Tibial nerve (tissue), 4 donors: ENCODE measurements around the gene FAM193A. TPM values are rescaled to one million over a fixed set of nuclear protein-coding genes. Genes with fewer than 3 reads are reported as not detected.

Experiments
- DNase-seq, 2 donors: peaks; one replicate each; pipeline ENCODE4 v3.0.0-alpha.2; 2019; ENCODE audit warnings: low spot score in 2 of 2
- H3K27ac ChIP-seq, 4 donors: fragments of 200-600 bp; sonication (generic) in 3 of 4; one replicate each; pipeline ENCODE4 v1.5.1; 2017 to 2019; ENCODE audit warnings: mild to moderate bottlenecking in 1 of 4
- H3K27me3 ChIP-seq, 2 donors: fragments of 200-600 bp; sonication (generic) in 1 of 2; one replicate each; pipeline versions ENCODE4 v1.5.1 to v1.6.0; 2017 to 2019
- H3K36me3 ChIP-seq, 3 donors: fragments of 200-600 bp; sonication (generic); one replicate each; pipeline ENCODE4 v1.5.1; 2018 to 2019
- H3K4me1 ChIP-seq, 4 donors: fragments of 200-600 bp; sonication (generic) in 3 of 4; one replicate each; pipeline ENCODE4 v1.5.1; 2017 to 2019
- H3K4me3 ChIP-seq, 4 donors: fragments of 200-600 bp; sonication (generic) in 3 of 4; one replicate each; pipeline ENCODE4 v1.5.1; 2017 to 2019; ENCODE audit warnings: mild to moderate bottlenecking in 1 of 4, moderate library complexity in 1 of 4
- H3K9me3 ChIP-seq, 4 donors: fragments of 200-600 bp; sonication (generic) in 3 of 4; one replicate each; pipeline ENCODE4 v1.5.1; 2017 to 2019
- CTCF ChIP-seq, 5 experiments: fragments of 200-600 bp in 3 of 5; fragments of 450-650 bp in 2 of 5; sonication (generic) in 3 of 5; IDR thresholded peaks; one replicate each; pipeline ENCODE4 v1.5.1; 2016 to 2019; ENCODE audit warnings: antibody characterized with exemption in 5 of 5, mild to moderate bottlenecking in 3 of 5, moderate library complexity in 2 of 5
- EP300 ChIP-seq, 2 donors: sonication (generic); formaldehyde crosslinking; IDR thresholded peaks; one replicate each; pipeline ENCODE4 v1.6.1; 2017; ENCODE audit warnings: antibody characterized with exemption in 2 of 2, mild to moderate bottlenecking in 1 of 2
- POLR2A ChIP-seq, 2 donors: fragments of 450-650 bp; IDR thresholded peaks; one replicate each; pipeline ENCODE4 v1.6.1; 2017; ENCODE audit warnings: antibody characterized with exemption in 2 of 2, mild to moderate bottlenecking in 2 of 2, moderate library complexity in 2 of 2
- WGBS, 2 donors: methylation state at CpG; one replicate each; pipeline ENCODE4 v1.1.5; 2018; 5-methylcytosine and 5-hydroxymethylcytosine counted together
- total RNA-seq, 4 donors: library from RNA; depleted of rRNA; stranded (reverse); fragments of >200 nt; gene quantifications; one replicate each; pipeline ENCODE4 v1.1.0, GENCODE V29; 2016

The FAM193A gene
- total RNA-seq, 4 donors from 2014 or later: 28.6 to 54.6 (median 36.0) TPM

- 66 to 68% methylated on average over 5 to 6 of the region's 6 CpGs for WGBS, 2 donors
- Histone ChIP-seq H3K27ac (no peak overlapping the region), H3K4me3 (no peak overlapping the region), H3K36me3 (no peaks in the 10 kb centered on the region), H3K27me3 (no peaks in the 10 kb centered on the region), H3K9me3 (no peaks in the 10 kb centered on the region), H3K4me1 (peaks cover 0 to 77% (median 24%) of the 10 kb centered on the region in 4 donors)
- no peak for TF ChIP-seq EP300 (IDR thresholded peaks at IDR 0.05)
- no peak for TF ChIP-seq CTCF (IDR thresholded peaks at IDR 0.05)
- TF ChIP-seq POLR2A (IDR thresholded peaks at IDR 0.05): no peak
- no peak for DNase-seq
Observed at GRCh38 chr4:2592572-2592971, 56.1 kb downstream of the FAM193A start.

GRCh38 chr4:2593003-2593402, 56.6 kb downstream of the FAM193A start:
- H3K27me3 ChIP-seq: no peaks in the 10 kb centered on the region
- no peaks in the 10 kb centered on the region for H3K9me3 ChIP-seq
- H3K4me1 ChIP-seq: peaks cover 0 to 77% (median 24%) of the 10 kb centered on the region in 4 donors
- TF ChIP-seq POLR2A (IDR thresholded peaks at IDR 0.05) (no peak), CTCF (IDR thresholded peaks at IDR 0.05) (no peak), EP300 (IDR thresholded peaks at IDR 0.05) (no peak)
- H3K4me3 ChIP-seq: no peak overlapping the region
- WGBS, 2 donors: 61 to 62% methylated on average over 5 of the region's 5 CpGs
- DNase-seq: no peak
- no peaks in the 10 kb centered on the region for H3K36me3 ChIP-seq
- no peak overlapping the region for H3K27ac ChIP-seq

- no peak overlapping the region for H3K4me3 ChIP-seq
- no peaks in the 10 kb centered on the region for H3K27me3 ChIP-seq
- WGBS, 2 donors: 55 to 70% methylated on average over 3 of the region's 3 CpGs
- no peak for DNase-seq
- no peaks in the 10 kb centered on the region for H3K9me3 ChIP-seq
- H3K4me1 ChIP-seq: peaks cover 0 to 83% (median 33%) of the 10 kb centered on the region in 4 donors
- no peak overlapping the region for H3K27ac ChIP-seq
- H3K36me3 ChIP-seq: peaks cover 0 to 6% (median 0%) of the 10 kb centered on the region in 3 donors
- TF ChIP-seq CTCF (IDR thresholded peaks at IDR 0.05): no peak
- TF ChIP-seq POLR2A (IDR thresholded peaks at IDR 0.05): no peak
- TF ChIP-seq EP300 (IDR thresholded peaks at IDR 0.05): no peak
Observed at GRCh38 chr4:2595436-2595835, 59.0 kb downstream of the FAM193A start.

- H3K4me3 ChIP-seq: no peak overlapping the region
- TF ChIP-seq CTCF (IDR thresholded peaks at IDR 0.05) (no peak), POLR2A (IDR thresholded peaks at IDR 0.05) (no peak), EP300 (IDR thresholded peaks at IDR 0.05) (no peak)
- H3K36me3 ChIP-seq: peaks cover 0 to 6% (median 0%) of the 10 kb centered on the region in 3 donors
- WGBS, 2 donors: 85 to 86% methylated on average over 11 of the region's 11 CpGs
- no peaks in the 10 kb centered on the region for H3K27me3 ChIP-seq
- H3K4me1 ChIP-seq: peaks cover 0 to 78% (median 32%) of the 10 kb centered on the region in 4 donors
- H3K27ac ChIP-seq: no peak overlapping the region
- no peaks in the 10 kb centered on the region for H3K9me3 ChIP-seq
- no peak for DNase-seq
Observed at GRCh38 chr4:2595952-2596552, 59.6 kb downstream of the FAM193A start.

GRCh38 chr4:2596611-2597010, 60.2 kb downstream of the FAM193A start:
- H3K4me1 ChIP-seq: peaks cover 0 to 73% (median 27%) of the 10 kb centered on the region in 4 donors
- 81 to 82% methylated on average over 8 of the region's 8 CpGs for WGBS, 2 donors
- peaks cover 0 to 6% (median 0%) of the 10 kb centered on the region in 3 donors for H3K36me3 ChIP-seq

More at GRCh38 chr4:2596611-2597010, 60.2 kb downstream of the FAM193A start:
- H3K4me3 ChIP-seq: no peak overlapping the region
- H3K27ac ChIP-seq: no peak overlapping the region
- DNase-seq: no peak
- TF ChIP-seq EP300 (IDR thresholded peaks at IDR 0.05) (no peak), POLR2A (IDR thresholded peaks at IDR 0.05) (no peak), CTCF (IDR thresholded peaks at IDR 0.05) (no peak)
- H3K9me3 ChIP-seq: no peaks in the 10 kb centered on the region
- H3K27me3 ChIP-seq: no peaks in the 10 kb centered on the region
